Panc1 (cell line): ENCODE data around the gene BACE2.

ENCODE experiments used
- CTCF ChIP-seq: fragments of 450-650 bp; IDR thresholded peaks from 2 replicates; pipeline ENCODE4 v1.5.1; 2017; ENCODE audit warnings: mild to moderate bottlenecking
- POLR2AphosphoS5 ChIP-seq: IDR thresholded peaks from 2 replicates; pipeline ENCODE4 v1.6.1; 2012; ENCODE audit warnings: mild to moderate bottlenecking, low read depth, low read length, moderate library complexity
- SIN3A ChIP-seq: IDR thresholded peaks from 2 replicates; pipeline ENCODE4 v1.6.1; 2012; ENCODE audit warnings: low read depth, mild to moderate bottlenecking, low read length, moderate library complexity, borderline replicate concordance; ENCODE audit not compliant: insufficient read depth
- TCF7L2 ChIP-seq: IDR thresholded peaks from 2 replicates; pipeline ENCODE4 v1.6.1; 2011; ENCODE audit warnings: mild to moderate bottlenecking, low read depth, low read length, inconsistent platforms
- TF ChIP-seq, protein P1 (sequence below), 2 experiments: IDR thresholded peaks; 2 replicates each; pipeline ENCODE4 v1.6.1; 2011 to 2012; ENCODE audit warnings: low read depth in 2 of 2, control low read depth in 1 of 2, low read length in 1 of 2, mild to moderate bottlenecking in 1 of 2, moderate library complexity in 1 of 2; ENCODE audit not compliant: insufficient read depth in 1 of 2

GRCh38 chr21:41245509-41246135, 77.7 kb downstream of the BACE2 start:
- TF ChIP-seq, protein P1, sequence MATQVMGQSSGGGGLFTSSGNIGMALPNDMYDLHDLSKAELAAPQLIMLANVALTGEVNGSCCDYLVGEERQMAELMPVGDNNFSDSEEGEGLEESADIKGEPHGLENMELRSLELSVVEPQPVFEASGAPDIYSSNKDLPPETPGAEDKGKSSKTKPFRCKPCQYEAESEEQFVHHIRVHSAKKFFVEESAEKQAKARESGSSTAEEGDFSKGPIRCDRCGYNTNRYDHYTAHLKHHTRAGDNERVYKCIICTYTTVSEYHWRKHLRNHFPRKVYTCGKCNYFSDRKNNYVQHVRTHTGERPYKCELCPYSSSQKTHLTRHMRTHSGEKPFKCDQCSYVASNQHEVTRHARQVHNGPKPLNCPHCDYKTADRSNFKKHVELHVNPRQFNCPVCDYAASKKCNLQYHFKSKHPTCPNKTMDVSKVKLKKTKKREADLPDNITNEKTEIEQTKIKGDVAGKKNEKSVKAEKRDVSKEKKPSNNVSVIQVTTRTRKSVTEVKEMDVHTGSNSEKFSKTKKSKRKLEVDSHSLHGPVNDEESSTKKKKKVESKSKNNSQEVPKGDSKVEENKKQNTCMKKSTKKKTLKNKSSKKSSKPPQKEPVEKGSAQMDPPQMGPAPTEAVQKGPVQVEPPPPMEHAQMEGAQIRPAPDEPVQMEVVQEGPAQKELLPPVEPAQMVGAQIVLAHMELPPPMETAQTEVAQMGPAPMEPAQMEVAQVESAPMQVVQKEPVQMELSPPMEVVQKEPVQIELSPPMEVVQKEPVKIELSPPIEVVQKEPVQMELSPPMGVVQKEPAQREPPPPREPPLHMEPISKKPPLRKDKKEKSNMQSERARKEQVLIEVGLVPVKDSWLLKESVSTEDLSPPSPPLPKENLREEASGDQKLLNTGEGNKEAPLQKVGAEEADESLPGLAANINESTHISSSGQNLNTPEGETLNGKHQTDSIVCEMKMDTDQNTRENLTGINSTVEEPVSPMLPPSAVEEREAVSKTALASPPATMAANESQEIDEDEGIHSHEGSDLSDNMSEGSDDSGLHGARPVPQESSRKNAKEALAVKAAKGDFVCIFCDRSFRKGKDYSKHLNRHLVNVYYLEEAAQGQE (IDR thresholded peaks at IDR 0.05; ENCODE audit: insufficient read depth in 1 of 2, low read depth in 2 of 2, low read length in 1 of 2): no peak
- TF ChIP-seq SIN3A (no peak), CTCF (no peak), POLR2AphosphoS5 (no peak), TCF7L2 (no peak)
